Peyer's patch (tissue), 4 donors: ENCODE results near the gene PAK6.

Source experiments
- CTCF ChIP-seq, 6 experiments: fragments of 450-650 bp in 4 of 6; fragments of 200-600 bp in 2 of 6; sonication (generic) in 1 of 6; IDR thresholded peaks; one replicate each; pipeline ENCODE4 v1.5.1; 2017 to 2019; ENCODE audit warnings: antibody characterized with exemption in 6 of 6, mild to moderate bottlenecking in 3 of 6, moderate library complexity in 1 of 6
- POLR2A ChIP-seq, 2 donors: fragments of 450-650 bp; IDR thresholded peaks; one replicate each; pipeline ENCODE4 v1.5.1; 2017; ENCODE audit warnings: antibody characterized with exemption in 2 of 2, mild to moderate bottlenecking in 2 of 2, moderate library complexity in 2 of 2

- TF ChIP-seq CTCF (IDR thresholded peaks at IDR 0.05) (no peak), POLR2A (IDR thresholded peaks at IDR 0.05) (no peak)
Measured at GRCh38 chr15:40297356-40297755, 58.5 kb downstream of the PAK6 start.
